ENCODE measurements around the gene RGS5. TPM values are rescaled to one million over a fixed set of nuclear protein-coding genes. Genes with fewer than 3 reads are reported as not detected.
A peak's percentile ranks its signal among the peaks of the same experiment; 100 is the strongest.

Gene RGS5
- total RNA-seq, 1 donor from 2014 or later = 20.6 TPM

GRCh38 chr1:163182330-163182949 lies 20.3 kb downstream of the RGS5 start:
- no peak for DNase-seq

- DNase-seq = no peak
These were observed 24.1 kb downstream of the RGS5 start for GRCh38 chr1:163178628-163179027.

GRCh38 chr1:163176797-163177196 lies 25.9 kb downstream of the RGS5 start:
- no peak for DNase-seq

GRCh38 chr1:163174524-163175437 lies 27.9 kb downstream of the RGS5 start:
- peak; percentile 25 for DNase-seq

- no peak for DNase-seq
These were observed 29.6 kb downstream of the RGS5 start for GRCh38 chr1:163173121-163173520.

GRCh38 chr1:163172596-163172995 lies 30.1 kb downstream of the RGS5 start:
- no peak for DNase-seq

- DNase-seq = no peak
These were observed 30.9 kb downstream of the RGS5 start for GRCh38 chr1:163171826-163172225.

- DNase-seq = no peak
These were observed 31.6 kb downstream of the RGS5 start for GRCh38 chr1:163170975-163171676.

- DNase-seq = no peak
These were observed 32.4 kb downstream of the RGS5 start for GRCh38 chr1:163170331-163170730.

- DNase-seq = no peak
These were observed 33.2 kb downstream of the RGS5 start for GRCh38 chr1:163169553-163169952.

GRCh38 chr1:163168053-163168452 lies 34.7 kb downstream of the RGS5 start:
- peak; percentile 91 for DNase-seq

GRCh38 chr1:163166886-163167555 lies 35.7 kb downstream of the RGS5 start:
- DNase-seq = no peak

- DNase-seq = no peak
These were observed 37.6 kb downstream of the RGS5 start for GRCh38 chr1:163165119-163165518.

GRCh38 chr1:163163881-163164582 lies 38.7 kb downstream of the RGS5 start:
- DNase-seq = no peak

GRCh38 chr1:163163163-163163562 lies 39.6 kb downstream of the RGS5 start:
- no peak for DNase-seq

- no peak for DNase-seq
These were observed 40.3 kb downstream of the RGS5 start for GRCh38 chr1:163162381-163162914.

- DNase-seq = no peak
These were observed 40.9 kb downstream of the RGS5 start for GRCh38 chr1:163161841-163162240.

- no peak for DNase-seq
These were observed 41.4 kb downstream of the RGS5 start for GRCh38 chr1:163161337-163161736.

GRCh38 chr1:163155606-163156005 lies 47.1 kb downstream of the RGS5 start:
- DNase-seq = no peak

GRCh38 chr1:163148911-163149310 lies 53.8 kb downstream of the RGS5 start:
- no peak for DNase-seq

GRCh38 chr1:163147019-163147418 lies 55.7 kb downstream of the RGS5 start:
- no peak for DNase-seq

GRCh38 chr1:163145435-163145834 lies 57.3 kb downstream of the RGS5 start:
- DNase-seq = no peak
